ENCODE measurements around the gene UQCRC2. TPM values are rescaled to one million over a fixed set of nuclear protein-coding genes. Genes with fewer than 3 reads are reported as not detected.
"Not testable (repeated sequence)": the region's sequence is repeated elsewhere in the genome, so short reads cannot be mapped to it uniquely, and the experiment has no call there.

UQCRC2 gene
- total RNA-seq, 2 donors from 2014 or later, result 204 to 261 TPM

- H3K9me3 Mint-ChIP-seq, result no peaks in the 10 kb centered on the region
- H3K36me3 Mint-ChIP-seq, result peaks cover 5% of the 10 kb centered on the region
- DNase-seq (ENCODE audit: low spot score) (no peak), ATAC-seq (no peak)
- H3K27ac Mint-ChIP-seq, result no peak overlapping the region
- no peaks in the 10 kb centered on the region for H3K27me3 Mint-ChIP-seq
- H3K4me1 Mint-ChIP-seq (ENCODE audit: low read depth in 2 of 2), result peaks cover 5% of the 10 kb centered on the region in 2 donors
- H3K4me3 Mint-ChIP-seq, result no peak overlapping the region
These were observed 36.6 kb downstream of the UQCRC2 start for GRCh38 chr16:21989751-21990150.

- DNase-seq (ENCODE audit: low spot score) (no peak), ATAC-seq (no peak)
- Mint-ChIP-seq H3K27ac (no peak overlapping the region), H3K4me1 (ENCODE audit: low read depth in 2 of 2) (peaks cover 5% of the 10 kb centered on the region in 2 donors), H3K36me3 (peaks cover 5% of the 10 kb centered on the region), H3K4me3 (no peak overlapping the region), H3K9me3 (no peaks in the 10 kb centered on the region), H3K27me3 (no peaks in the 10 kb centered on the region)
These were observed 37.3 kb downstream of the UQCRC2 start for GRCh38 chr16:21990381-21990944.

GRCh38 chr16:21991621-21992020, 38.5 kb downstream of the UQCRC2 start:
- ATAC-seq, result no peak

GRCh38 chr16:21994856-21995465, 41.8 kb downstream of the UQCRC2 start:
- Mint-ChIP-seq H3K4me1 (ENCODE audit: low read depth in 2 of 2) (no peaks in the 10 kb centered on the region), H3K4me3 (no peak overlapping the region), H3K27ac (no peak overlapping the region), H3K9me3 (no peaks in the 10 kb centered on the region), H3K27me3 (no peaks in the 10 kb centered on the region), H3K36me3 (no peaks in the 10 kb centered on the region)
- ATAC-seq (no peak), DNase-seq (ENCODE audit: low spot score) (no peak)

More at GRCh38 chr16:21991621-21992020, 38.5 kb downstream of the UQCRC2 start:
- peaks cover 5% of the 10 kb centered on the region for H3K36me3 Mint-ChIP-seq
- no peak for DNase-seq (ENCODE audit: low spot score)
- H3K27me3 Mint-ChIP-seq, result no peaks in the 10 kb centered on the region
- no peak overlapping the region for H3K4me3 Mint-ChIP-seq
- peaks cover 4 to 5% of the 10 kb centered on the region in 2 donors for H3K4me1 Mint-ChIP-seq (ENCODE audit: low read depth in 2 of 2)
- no peaks in the 10 kb centered on the region for H3K9me3 Mint-ChIP-seq
- no peak overlapping the region for H3K27ac Mint-ChIP-seq

- no peak overlapping the region for H3K4me3 Mint-ChIP-seq
- H3K9me3 Mint-ChIP-seq, result no peaks in the 10 kb centered on the region
- no peak overlapping the region for H3K27ac Mint-ChIP-seq
- peaks cover 8 to 9% of the 10 kb centered on the region in 2 donors for H3K4me1 Mint-ChIP-seq (ENCODE audit: low read depth in 2 of 2)
- DNase-seq (ENCODE audit: low spot score) (no peak), ATAC-seq (no peak)
- H3K36me3 Mint-ChIP-seq, result no peaks in the 10 kb centered on the region
- no peaks in the 10 kb centered on the region for H3K27me3 Mint-ChIP-seq
These were observed 43.9 kb downstream of the UQCRC2 start for GRCh38 chr16:21996923-21997696.

- H3K4me1 Mint-ChIP-seq (ENCODE audit: low read depth in 2 of 2), result peaks cover 8 to 9% of the 10 kb centered on the region in 2 donors
- no peak overlapping the region for H3K4me3 Mint-ChIP-seq
- ATAC-seq (no peak), DNase-seq (ENCODE audit: low spot score) (no peak)
- H3K27me3 Mint-ChIP-seq, result no peaks in the 10 kb centered on the region
- H3K36me3 Mint-ChIP-seq, result no peaks in the 10 kb centered on the region
- H3K27ac Mint-ChIP-seq, result no peak overlapping the region
- H3K9me3 Mint-ChIP-seq, result no peaks in the 10 kb centered on the region
These were observed 44.7 kb downstream of the UQCRC2 start for GRCh38 chr16:21997697-21998480.

- ATAC-seq, result no peak
- no peaks in the 10 kb centered on the region for H3K36me3 Mint-ChIP-seq
- no peak overlapping the region for H3K4me3 Mint-ChIP-seq
- peak overlapping the region in 1 of 2 donors; percentile 43 for H3K27ac Mint-ChIP-seq
- DNase-seq (ENCODE audit: low spot score), result no peak
- no peaks in the 10 kb centered on the region for H3K9me3 Mint-ChIP-seq
- H3K4me1 Mint-ChIP-seq (ENCODE audit: low read depth in 2 of 2), result peaks cover 9% of the 10 kb centered on the region in 2 donors
- no peaks in the 10 kb centered on the region for H3K27me3 Mint-ChIP-seq
These were observed 48.4 kb downstream of the UQCRC2 start for GRCh38 chr16:22001591-22001990.

- not testable (repeated sequence) for DNase-seq (ENCODE audit: low spot score); H3K4me3 Mint-ChIP-seq; H3K27ac Mint-ChIP-seq; H3K27me3 Mint-ChIP-seq; ATAC-seq; H3K9me3 Mint-ChIP-seq; H3K36me3 Mint-ChIP-seq
- peaks cover 13% of the 10 kb centered on the region in 2 donors for H3K4me1 Mint-ChIP-seq (ENCODE audit: low read depth in 2 of 2)
These were observed 48.9 kb downstream of the UQCRC2 start for GRCh38 chr16:22002047-22002446.

GRCh38 chr16:22003195-22003594, 50.0 kb downstream of the UQCRC2 start:
- Mint-ChIP-seq H3K36me3 (no peaks in the 10 kb centered on the region), H3K27me3 (no peaks in the 10 kb centered on the region), H3K9me3 (no peaks in the 10 kb centered on the region), H3K4me1 (ENCODE audit: low read depth in 2 of 2) (peaks cover 19% of the 10 kb centered on the region in 2 donors), H3K4me3 (no peak overlapping the region), H3K27ac (no peak overlapping the region)
- no peak for DNase-seq (ENCODE audit: low spot score)
- no peak for ATAC-seq

GRCh38 chr16:22004341-22004740, 51.2 kb downstream of the UQCRC2 start:
- ATAC-seq (no peak), DNase-seq (ENCODE audit: low spot score) (no peak)
- no peak overlapping the region for H3K27ac Mint-ChIP-seq
- H3K9me3 Mint-ChIP-seq, result no peaks in the 10 kb centered on the region
- no peaks in the 10 kb centered on the region for H3K36me3 Mint-ChIP-seq
- H3K4me1 Mint-ChIP-seq (ENCODE audit: low read depth in 2 of 2), result peaks cover 19 to 23% of the 10 kb centered on the region in 2 donors
- no peak overlapping the region for H3K4me3 Mint-ChIP-seq
- H3K27me3 Mint-ChIP-seq, result no peaks in the 10 kb centered on the region

GRCh38 chr16:22005746-22006145, 52.6 kb downstream of the UQCRC2 start:
- no peak for DNase-seq (ENCODE audit: low spot score)

GRCh38 chr16:22006636-22007035, 53.5 kb downstream of the UQCRC2 start:
- Mint-ChIP-seq H3K27me3 (no peaks in the 10 kb centered on the region), H3K9me3 (no peaks in the 10 kb centered on the region), H3K27ac (peak overlapping the region; percentile 61 to 83), H3K4me1 (ENCODE audit: low read depth in 2 of 2) (peaks cover 25% of the 10 kb centered on the region in 2 donors), H3K4me3 (peak overlapping the region; percentile 90), H3K36me3 (no peaks in the 10 kb centered on the region)
- DNase-seq (ENCODE audit: low spot score), result no peak
- no peak for ATAC-seq

More at GRCh38 chr16:22005746-22006145, 52.6 kb downstream of the UQCRC2 start:
- H3K27me3 Mint-ChIP-seq, result no peaks in the 10 kb centered on the region
- H3K4me1 Mint-ChIP-seq (ENCODE audit: low read depth in 2 of 2), result peaks cover 25 to 26% of the 10 kb centered on the region in 2 donors
- no peak overlapping the region for H3K4me3 Mint-ChIP-seq
- H3K9me3 Mint-ChIP-seq, result no peaks in the 10 kb centered on the region
- no peak overlapping the region for H3K27ac Mint-ChIP-seq
- no peak for ATAC-seq
- H3K36me3 Mint-ChIP-seq, result no peaks in the 10 kb centered on the region

GRCh38 chr16:22007159-22007508, 54.0 kb downstream of the UQCRC2 start:
- Mint-ChIP-seq H3K36me3 (no peaks in the 10 kb centered on the region), H3K4me3 (peak overlapping the region; percentile 90), H3K27ac (peak overlapping the region; percentile 61 to 83), H3K27me3 (no peaks in the 10 kb centered on the region), H3K4me1 (ENCODE audit: low read depth in 2 of 2) (peaks cover 25 to 26% of the 10 kb centered on the region in 2 donors), H3K9me3 (no peaks in the 10 kb centered on the region)
- no peak for ATAC-seq
- DNase-seq (ENCODE audit: low spot score), result no peak
